K562 (cell line): Measurements from ENCODE around the gene LBP. TPM values are rescaled to one million over a fixed set of nuclear protein-coding genes. Genes with fewer than 3 reads are reported as not detected.
A peak's percentile ranks its signal among the peaks of the same experiment; 100 is the strongest.

Experiments
- ATAC-seq: fragments of 200-7000 bp; cut with Tn5 transposase; 3 replicates; pipeline ENCODE4 v1.9.1; 2020; ENCODE audit warnings: moderate library complexity
- BruUV-seq: library from RNA; stranded (reverse); fragments of 400-500 nt; replicated peaks from 2 replicates; lab custom pipeline; 2021; lab: Mats Ljungman, UMichigan
- CTCF ChIA-PET: fragments of 300-600 bp; formaldehyde crosslinking; extraction: SDS; loops from one replicate; lab custom pipeline; 2021; ENCODE audit warnings: low intra/inter-chr PET ratio; lab: Yijun Ruan, JAX
- POLR2A ChIA-PET: fragments of 300-600, 350-650 bp; sonication (Branson Sonifier 250); formaldehyde crosslinking; extraction: SDS; loops from one replicate; lab custom pipeline; 2021; ENCODE audit warnings: antibody characterized with exemption, inconsistent platforms; lab: Yijun Ruan, JAX
- DNase-seq, 4 experiments: peaks; one replicate each; pipeline versions ENCODE4 v3.0.0 to v3.0.0-alpha.2; 2011 to 2018; ENCODE audit warnings: low spot score in 3 of 4, mixed read lengths in 3 of 4; ENCODE audit errors: extremely low read depth in 1 of 4
- FAIRE-seq: peaks from 2 replicates; lab custom pipeline; 2011; peaks lifted over from hg19 to GRCh38; lab: Jason Lieb, UNC
- H2AFZ ChIP-seq: 2 replicates; pipeline ENCODE4 v1.6.0; 2011; ENCODE audit warnings: low read depth, low read length, control low read depth, inconsistent platforms
- H3K27ac ChIP-seq: fragments of 200-600 bp; 3 replicates; pipeline ENCODE4 v1.8.0; 2011; ENCODE audit warnings: low read depth, mild to moderate bottlenecking, control low read depth, inconsistent platforms, low read length, moderate library complexity, mixed read lengths; ENCODE audit errors: extremely low read depth
- H3K27me3 ChIP-seq, 2 experiments: fragments of 300-600 bp in 1 of 2; 2 replicates in 1 of 2; 3 replicates in 1 of 2; pipeline versions ENCODE4 v1.6.0 to v1.8.0; 2011; ENCODE audit warnings: inconsistent platforms in 2 of 2, low read length in 2 of 2, mild to moderate bottlenecking in 1 of 2, mixed read lengths in 1 of 2, moderate library complexity in 1 of 2; ENCODE audit not compliant: control insufficient read depth in 2 of 2, insufficient read depth in 2 of 2
- H3K36me3 ChIP-seq: fragments of 300-600 bp; 3 replicates; pipeline ENCODE4 v1.8.0; 2011; ENCODE audit warnings: mild to moderate bottlenecking, low read length, inconsistent platforms; ENCODE audit not compliant: control insufficient read depth, insufficient read depth
- H3K4me1 ChIP-seq, 2 experiments: fragments of 200-600 bp in 1 of 2; replicated peaks in 1 of 2; 2 replicates in 1 of 2; 3 replicates in 1 of 2; pipeline versions ENCODE4 v1.5.1 to v1.8.0; 2011; ENCODE audit warnings: inconsistent platforms in 2 of 2, low read length in 2 of 2, mild to moderate bottlenecking in 1 of 2, mixed read lengths in 1 of 2, moderate library complexity in 1 of 2; ENCODE audit not compliant: control insufficient read depth in 2 of 2, insufficient read depth in 2 of 2
- H3K4me2 ChIP-seq: 2 replicates; pipeline ENCODE4 v1.6.1; 2011; ENCODE audit warnings: low read length, control low read depth, inconsistent platforms, mixed read lengths; ENCODE audit not compliant: insufficient read depth
- H3K4me3 ChIP-seq: fragments of 200-600 bp; sonication (generic), shearing (Covaris generic); 2 replicates; pipeline ENCODE4 v1.5.1; 2016; ENCODE audit warnings: control low read depth, inconsistent platforms
- H3K79me2 ChIP-seq: fragments of 200-600 bp; 3 replicates; pipeline ENCODE4 v1.8.0; 2011; ENCODE audit warnings: low read length, inconsistent platforms; ENCODE audit not compliant: control insufficient read depth, insufficient read depth
- H3K9ac ChIP-seq, 2 experiments: 2 replicates each; pipeline versions ENCODE4 v1.6.0 to v1.6.1; 2011; ENCODE audit warnings: low read depth in 2 of 2, low read length in 2 of 2, control low read depth in 1 of 2, inconsistent platforms in 1 of 2, mild to moderate bottlenecking in 1 of 2, mixed read lengths in 1 of 2; ENCODE audit not compliant: insufficient read depth in 1 of 2
- H3K9me1 ChIP-seq: one replicate; pipeline ENCODE4 v1.6.0; 2011; ENCODE audit warnings: inconsistent platforms, mild to moderate bottlenecking, low read length, moderate library complexity; ENCODE audit not compliant: control insufficient read depth, insufficient read depth
- H3K9me3 ChIP-seq: replicated peaks from 2 replicates; pipeline ENCODE4 v1.5.1; 2011; ENCODE audit warnings: low read depth, low read length, inconsistent platforms; ENCODE audit not compliant: control insufficient read depth, insufficient read depth
- H4K20me1 ChIP-seq: replicated peaks from 2 replicates; pipeline ENCODE4 v1.6.1; 2011; ENCODE audit warnings: low read length, inconsistent platforms, mixed read lengths; ENCODE audit not compliant: control insufficient read depth, insufficient read depth
- ESRRA ChIP-seq: fragments of 450-650 bp; IDR thresholded peaks from 2 replicates; pipeline ENCODE4 v1.6.1; 2014; ENCODE audit warnings: low read depth, mild to moderate bottlenecking, moderate library complexity, borderline replicate concordance
- ILF3 ChIP-seq: fragments of 450-650 bp; IDR thresholded peaks from 2 replicates; pipeline ENCODE4 v1.6.1; 2018; ENCODE audit warnings: antibody characterized with exemption, mild to moderate bottlenecking, moderate library complexity, borderline replicate concordance
- NRF1 ChIP-seq, 2 experiments: fragments of 450-650 bp; IDR thresholded peaks in 1 of 2; conservative IDR thresholded peaks in 1 of 2; 2 replicates each; pipeline ENCODE4 v1.6.1; 2014; ENCODE audit warnings: mild to moderate bottlenecking in 2 of 2
- RAD21 ChIP-seq, 2 experiments: fragments of 250-450 bp in 1 of 2; fragments of 450-650 bp in 1 of 2; sonication (Bioruptor Pico) in 1 of 2; formaldehyde crosslinking in 1 of 2; IDR thresholded peaks in 1 of 2; conservative IDR thresholded peaks in 1 of 2; 2 replicates each; pipeline versions ENCODE4 v1.4.0 to v1.8.0; 2020 to 2022; ENCODE audit warnings: mild to moderate bottlenecking in 2 of 2, moderate library complexity in 1 of 2
- RFX1 ChIP-seq: fragments of 450-650 bp; IDR thresholded peaks from 2 replicates; pipeline ENCODE4 v1.6.1; 2016; ENCODE audit warnings: mild to moderate bottlenecking, moderate library complexity
- ZNF586 ChIP-seq: fragments of 450-650 bp; formaldehyde crosslinking; conservative IDR thresholded peaks from 2 replicates; pipeline ENCODE4 v1.4.0; 2020; ENCODE audit warnings: mild to moderate bottlenecking, moderate library complexity
- WGBS: fragments of 100-300 bp; shearing (Covaris generic); methylation state at CpG from one replicate; pipeline ENCODE4 v1.1.6; 2016; ENCODE audit warnings: low coverage, mixed read lengths; ENCODE audit not compliant: insufficient coverage; ENCODE audit errors: missing lambda C conversion rate; 5-methylcytosine and 5-hydroxymethylcytosine counted together
- in situ Hi-C: fragments of 300-500 bp; cut with MboI; formaldehyde crosslinking; loops from 4 replicates; pipeline ENCODE4 v1.15.0; 2018; ENCODE audit warnings: inconsistent platforms, mixed read lengths
- intact Hi-C: fragments of 100-400 bp; cut with micrococcal nuclease; formaldehyde crosslinking; loops from 2 replicates; pipeline ENCODE4 v1.14.2; 2022
- polyA plus RNA-seq, 8 experiments: library from polyadenylated mRNA; depleted of rRNA in 4 of 8; stranded (reverse) in 5 of 8; unstranded in 3 of 8; fragments of >200 nt; fragmentation: Nextera tagmentation in 2 of 8; fragmentation: Illumina TruSeq in 1 of 8; extraction: Ambion mirVana in 2 of 8; extraction: Trizol in 1 of 8; gene quantifications; 2 replicates each; pipeline versions ENCODE4 v1.2.1 to v1.2.3, GENCODE V29; 2011 to 2014; ENCODE audit warnings: inconsistent platforms in 1 of 8, missing spikeins in 1 of 8
- total RNA-seq, 7 experiments: library from RNA; depleted of rRNA in 6 of 7; stranded (reverse); fragments of >200 nt in 6 of 7; fragmentation: Illumina TruSeq in 2 of 7; extraction: Trizol in 2 of 7; gene quantifications; 2 replicates each; pipeline versions ENCODE4 v1.2.1 to v1.2.3, GENCODE V29; 2011 to 2021; ENCODE audit warnings: low replicate concordance in 1 of 7
- TF ChIP-seq, protein P1 (sequence below): fragments of 200-800 bp; sonication (Bioruptor generic); IDR thresholded peaks from 2 replicates; pipeline ENCODE4 v1.6.1; 2017; ENCODE audit warnings: missing genetic modification characterization, missing compliant biosample characterization
- TF ChIP-seq, protein P2 (sequence below): fragments of 450-650 bp; IDR thresholded peaks from 2 replicates; pipeline ENCODE4 v1.6.1; 2016

Gene LBP
- total and polyA plus RNA-seq, 9 of the 15 experiments (the other 6 are each of a cell fraction or from before 2014, with no cell fraction given) = 0.06 to 0.31 (median 0.09) TPM; not detected in 3

DNA sequence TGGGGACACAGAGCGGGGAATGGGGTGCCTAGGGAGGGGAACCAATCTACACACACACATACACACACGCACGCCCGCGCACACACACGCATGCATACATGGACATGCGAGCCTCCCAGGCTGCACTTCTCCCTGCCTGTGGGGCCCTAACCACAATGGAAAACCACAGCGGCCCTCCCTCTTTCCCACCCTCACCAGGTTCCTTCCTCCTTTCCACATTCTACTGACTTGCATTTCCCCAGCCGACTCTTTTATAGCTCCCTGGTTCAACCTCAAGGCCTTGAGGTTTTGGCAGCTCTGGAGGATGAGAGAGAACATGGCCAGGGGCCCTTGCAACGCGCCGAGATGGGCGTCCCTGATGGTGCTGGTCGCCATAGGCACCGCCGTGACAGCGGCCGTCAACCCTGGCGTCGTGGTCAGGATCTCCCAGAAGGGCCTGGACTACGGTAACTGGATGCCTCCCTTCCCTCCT, 42.3 kb upstream of the LBP start, which contains the start of gene BPI:
Gene BPI, plus strand, starts transcription at position 249 of the 472 bp plus-strand sequence. Its CDS starts 68 bp downstream, at position 317.
- no peak within 1 kb of the TSS for H2AFZ ChIP-seq
- ChIA-PET POLR2A (interaction anchor here (0.6 to 1.0 kb wide), 2 partner anchors 15 to 115 kb away, joined by 5 read pairs; no protein-coding TSS in a partner anchor), CTCF (no interaction called here)
- intact Hi-C loops (no loop called here), in situ Hi-C loops (no loop called here)
- H3K9ac ChIP-seq = no peak within 1 kb of the TSS
- no peaks in the 10 kb centered on the region for H3K9me1 ChIP-seq
- ATAC-seq = peak; percentile 44
- TF ChIP-seq ZNF586 (CRISPR knock-in tag) (no peak), RAD21 (CRISPR knock-in tag; conservative IDR thresholded peaks at IDR 0.05 in 1 of 2, IDR thresholded peaks at IDR 0.05 in 1 of 2) (no peak), RFX1 (0 out of 2 replicates have a peak, but pooled peaks have one; percentile 16), ESRRA (peak; percentile 66; the same call in 1 of the 2 replicates), ILF3 (no peak), NRF1 (conservative IDR thresholded peaks at IDR 0.05 in 1 of 2, IDR thresholded peaks at IDR 0.05 in 1 of 2) (0 out of 4 replicates have a peak, but pooled peaks have one; percentile 14 to 18)
- TF ChIP-seq, protein P1, sequence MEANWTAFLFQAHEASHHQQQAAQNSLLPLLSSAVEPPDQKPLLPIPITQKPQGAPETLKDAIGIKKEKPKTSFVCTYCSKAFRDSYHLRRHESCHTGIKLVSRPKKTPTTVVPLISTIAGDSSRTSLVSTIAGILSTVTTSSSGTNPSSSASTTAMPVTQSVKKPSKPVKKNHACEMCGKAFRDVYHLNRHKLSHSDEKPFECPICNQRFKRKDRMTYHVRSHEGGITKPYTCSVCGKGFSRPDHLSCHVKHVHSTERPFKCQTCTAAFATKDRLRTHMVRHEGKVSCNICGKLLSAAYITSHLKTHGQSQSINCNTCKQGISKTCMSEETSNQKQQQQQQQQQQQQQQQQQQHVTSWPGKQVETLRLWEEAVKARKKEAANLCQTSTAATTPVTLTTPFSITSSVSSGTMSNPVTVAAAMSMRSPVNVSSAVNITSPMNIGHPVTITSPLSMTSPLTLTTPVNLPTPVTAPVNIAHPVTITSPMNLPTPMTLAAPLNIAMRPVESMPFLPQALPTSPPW = peak; percentile 60; the same call in 1 of the 2 replicates
- TF ChIP-seq, protein P2, sequence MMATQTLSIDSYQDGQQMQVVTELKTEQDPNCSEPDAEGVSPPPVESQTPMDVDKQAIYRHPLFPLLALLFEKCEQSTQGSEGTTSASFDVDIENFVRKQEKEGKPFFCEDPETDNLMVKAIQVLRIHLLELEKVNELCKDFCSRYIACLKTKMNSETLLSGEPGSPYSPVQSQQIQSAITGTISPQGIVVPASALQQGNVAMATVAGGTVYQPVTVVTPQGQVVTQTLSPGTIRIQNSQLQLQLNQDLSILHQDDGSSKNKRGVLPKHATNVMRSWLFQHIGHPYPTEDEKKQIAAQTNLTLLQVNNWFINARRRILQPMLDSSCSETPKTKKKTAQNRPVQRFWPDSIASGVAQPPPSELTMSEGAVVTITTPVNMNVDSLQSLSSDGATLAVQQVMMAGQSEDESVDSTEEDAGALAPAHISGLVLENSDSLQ = 0 out of 2 replicates have a peak, but pooled peaks have one; percentile 11
- 0 out of 2 replicates have a peak, but pooled peaks cover 2% of the 10 kb centered on the region for H3K9me3 ChIP-seq
- no peak within 1 kb of the TSS for H3K4me3 ChIP-seq
- WGBS = 2% methylated on average over 21 of the region's 21 CpGs
- no peak within 1 kb of the TSS for H3K27ac ChIP-seq
- no peak for FAIRE-seq
- H4K20me1 ChIP-seq = no peaks in the 10 kb centered on the region
- peaks cover 0 to 6% of the 10 kb centered on the region in 2 experiments; a peak in 1 of 5 replicates for H3K4me1 ChIP-seq
- no peaks in the 10 kb centered on the region for H3K79me2 ChIP-seq
- no TSS peak for BruUV-seq
- DNase-seq = peak in 1 of 4 experiments; percentile 12
- H3K27me3 ChIP-seq = peaks cover 9 to 37% of the 10 kb centered on the region in 2 experiments; a peak in 4 of 5 replicates
- no peaks in the 10 kb centered on the region for H3K36me3 ChIP-seq
- no peak within 1 kb of the TSS for H3K4me2 ChIP-seq
